Globus pallidus (tissue), 1 donor: ENCODE measurements around the gene TAB2.
A peak's percentile ranks its signal among the peaks of the same experiment; 100 is the strongest.

ENCODE experiments used
- DNase-seq: peaks from one replicate; pipeline ENCODE4 v3.0.0-alpha.2; 2015; ENCODE audit warnings: low spot score

Gene TAB2

DNA sequence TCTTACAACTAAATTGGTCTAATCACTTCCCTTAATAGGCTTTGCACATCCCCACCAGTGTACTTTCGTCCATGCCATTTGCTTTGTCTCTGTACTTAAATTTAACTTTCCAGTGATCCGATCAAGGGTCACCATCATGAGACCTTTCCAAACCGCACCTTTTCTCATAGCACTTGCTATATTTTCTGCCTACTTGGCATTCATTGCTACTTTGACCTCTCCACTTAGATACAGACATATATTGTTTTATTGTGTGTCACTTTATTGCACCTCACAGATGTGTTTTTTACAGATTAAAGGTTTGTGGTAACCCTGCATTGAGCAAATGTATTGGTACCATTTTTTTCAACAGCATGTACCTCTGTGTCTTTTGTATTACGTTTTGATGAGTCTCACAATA lies 97.3 kb downstream of the TAB2 start:
- no peak for DNase-seq

GRCh38 chr6:149419696-149420404 lies 102.3 kb downstream of the TAB2 start:
- no peak for DNase-seq

DNA sequence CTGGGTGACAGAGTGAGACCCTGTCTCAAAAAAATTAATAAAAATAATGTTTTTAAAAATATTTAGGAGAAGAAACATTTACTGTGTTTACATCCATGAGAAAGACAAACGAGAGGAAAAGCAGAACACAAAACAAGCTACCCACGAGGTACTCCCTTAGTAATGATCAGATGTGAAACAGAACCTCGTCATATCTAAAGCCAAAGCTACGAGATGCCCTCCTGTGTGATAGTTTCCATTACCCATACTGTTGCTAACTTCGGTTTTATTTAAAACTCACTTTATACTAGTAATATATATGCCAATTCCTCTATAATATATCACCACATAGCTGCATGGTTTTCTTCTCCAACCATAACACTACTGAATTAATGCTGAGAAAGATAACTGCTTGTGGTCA lies 103.6 kb downstream of the TAB2 start:
- DNase-seq, result no peak

DNA sequence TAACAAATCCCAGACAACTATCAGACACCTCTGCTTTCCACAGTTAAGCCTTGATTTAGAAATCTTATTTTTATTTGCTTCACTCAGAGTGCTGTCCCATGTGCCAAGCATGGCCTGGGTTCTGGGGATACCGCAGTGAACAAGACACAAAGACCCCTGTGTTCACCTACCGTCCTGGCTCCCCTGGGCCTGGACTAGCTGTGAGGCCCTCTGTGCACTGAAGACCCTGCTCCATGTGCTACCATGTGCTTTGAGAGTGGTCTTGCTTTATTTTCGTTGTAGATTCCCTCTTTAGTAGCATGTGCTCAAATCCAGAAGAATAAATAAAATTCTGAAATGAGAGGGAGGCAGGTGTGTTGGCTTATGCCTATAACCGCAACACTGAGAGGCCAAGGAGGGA lies 105.1 kb downstream of the TAB2 start:
- no peak for DNase-seq

GRCh38 chr6:149423964-149424440 lies 106.5 kb downstream of the TAB2 start:
- no peak for DNase-seq

DNA sequence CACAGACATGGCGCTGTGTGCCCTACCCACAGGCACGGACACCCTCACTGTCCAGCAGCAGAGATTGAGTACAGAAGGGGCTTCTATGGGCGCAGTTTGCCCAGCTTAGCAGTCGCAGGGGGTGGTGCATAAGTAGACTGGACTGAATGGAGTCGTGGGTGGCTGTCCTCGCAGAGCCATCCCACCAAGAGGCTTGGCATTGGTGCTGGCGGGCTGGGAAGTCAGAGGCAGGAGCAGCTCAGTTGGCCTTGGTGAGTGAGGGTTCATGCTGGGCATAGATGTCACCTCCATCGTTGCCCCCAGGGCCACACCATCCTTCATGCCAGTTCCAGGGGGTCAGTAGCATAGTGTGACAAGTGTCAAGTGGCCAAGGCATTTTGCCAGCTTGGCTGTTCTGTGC lies 107.7 kb downstream of the TAB2 start:
- DNase-seq, result no peak

DNA sequence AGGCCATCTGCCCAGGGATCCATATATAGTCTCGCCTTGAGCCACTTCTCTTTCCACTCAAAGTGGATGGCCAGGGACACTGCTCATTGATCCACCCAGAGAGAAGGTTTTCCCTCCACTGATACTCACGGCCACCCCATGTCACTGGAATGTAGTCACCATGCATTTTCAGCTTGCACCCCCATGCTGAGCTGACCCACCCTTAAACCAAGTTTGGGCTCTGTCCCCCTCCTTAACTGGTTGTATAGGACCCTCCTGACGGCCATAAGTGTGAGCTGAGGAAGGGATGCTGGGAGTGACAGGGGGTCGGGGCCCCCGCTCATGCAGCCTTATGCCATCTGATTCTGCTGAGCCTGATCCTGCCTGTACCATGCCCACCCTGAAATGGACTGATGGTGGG lies 108.2 kb downstream of the TAB2 start:
- DNase-seq, result no peak

GRCh38 chr6:149428606-149429005 lies 111.1 kb downstream of the TAB2 start:
- no peak for DNase-seq

- no peak for DNase-seq
These were observed 112.2 kb downstream of the TAB2 start for GRCh38 chr6:149429427-149430360.

- peak; percentile 86 for DNase-seq
These were observed 114.6 kb downstream of the TAB2 start for GRCh38 chr6:149431905-149432775.

DNA sequence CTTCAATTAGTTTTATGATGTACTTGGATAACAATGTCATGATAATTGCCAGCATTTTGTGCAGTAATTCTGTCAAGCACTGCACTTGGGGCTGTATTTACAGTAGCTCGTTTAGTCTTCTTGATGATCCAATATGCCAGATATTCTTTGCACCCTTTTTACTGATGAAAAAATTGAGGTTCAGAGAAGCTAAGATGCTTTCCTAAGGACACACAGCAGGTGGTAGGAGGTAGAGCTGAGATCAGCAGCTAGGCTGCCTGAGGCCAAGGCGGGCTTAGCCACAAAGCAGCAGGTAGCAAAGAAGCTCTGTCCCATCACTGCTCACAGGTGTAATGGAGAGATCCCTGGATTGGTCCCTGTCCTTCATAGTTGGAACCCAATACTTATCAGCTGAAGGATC lies 115.9 kb downstream of the TAB2 start:
- DNase-seq, result no peak

GRCh38 chr6:149433881-149434280 lies 116.4 kb downstream of the TAB2 start:
- no peak for DNase-seq

DNA sequence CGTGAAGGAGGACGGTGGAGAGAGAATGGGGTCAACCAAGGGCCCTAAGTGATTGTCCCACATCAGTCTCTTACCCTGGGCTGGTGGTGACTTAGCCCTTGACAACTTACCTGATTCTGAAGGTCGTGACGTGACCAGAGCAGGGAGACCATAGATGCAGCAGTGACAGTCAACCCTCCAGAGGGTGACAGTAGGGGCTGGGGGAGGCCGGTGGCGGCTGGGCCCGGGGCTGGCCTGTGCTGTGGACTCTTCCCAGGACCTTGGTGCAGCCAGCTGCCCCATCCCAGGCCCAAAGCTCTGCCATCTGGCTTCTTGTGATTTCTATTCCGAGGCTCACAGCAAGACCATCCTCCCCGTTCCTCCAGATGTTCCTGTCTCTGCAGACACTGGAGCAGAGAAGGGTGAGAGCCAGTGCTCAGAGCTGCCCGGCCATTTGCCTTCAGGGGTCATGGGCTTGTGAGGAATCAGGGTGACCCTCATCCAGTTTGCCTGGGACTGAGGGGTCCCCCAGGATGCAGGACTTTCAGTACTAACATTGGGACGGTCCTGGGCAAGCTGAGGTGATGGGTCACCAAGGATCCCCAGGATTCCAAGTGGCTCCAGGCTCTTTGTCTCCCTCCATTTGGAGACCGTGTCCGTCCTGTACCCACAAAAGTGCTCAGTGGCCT lies 118.5 kb downstream of the TAB2 start:
- DNase-seq, result no peak

GRCh38 chr6:149436647-149437046 lies 119.1 kb downstream of the TAB2 start:
- no peak for DNase-seq

DNA sequence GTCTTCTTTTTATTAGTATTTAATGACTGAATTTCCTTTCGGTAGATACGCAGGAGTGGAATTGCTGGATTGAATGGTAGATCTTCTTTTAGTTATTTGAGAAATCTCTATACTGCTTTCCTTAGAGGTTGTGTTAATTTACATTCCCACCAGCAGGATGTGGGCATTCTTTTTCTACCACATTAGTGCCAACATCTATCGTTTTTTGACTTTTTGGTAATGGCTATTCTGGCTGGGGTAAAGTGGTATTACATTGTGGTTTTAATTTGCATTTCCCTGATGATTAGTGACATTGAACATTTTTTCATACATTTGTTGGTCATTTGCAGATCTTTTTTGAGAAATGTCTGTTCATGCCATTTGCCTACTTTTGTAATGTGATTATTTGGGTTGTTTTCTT lies 119.7 kb downstream of the TAB2 start:
- DNase-seq, result no peak

DNA sequence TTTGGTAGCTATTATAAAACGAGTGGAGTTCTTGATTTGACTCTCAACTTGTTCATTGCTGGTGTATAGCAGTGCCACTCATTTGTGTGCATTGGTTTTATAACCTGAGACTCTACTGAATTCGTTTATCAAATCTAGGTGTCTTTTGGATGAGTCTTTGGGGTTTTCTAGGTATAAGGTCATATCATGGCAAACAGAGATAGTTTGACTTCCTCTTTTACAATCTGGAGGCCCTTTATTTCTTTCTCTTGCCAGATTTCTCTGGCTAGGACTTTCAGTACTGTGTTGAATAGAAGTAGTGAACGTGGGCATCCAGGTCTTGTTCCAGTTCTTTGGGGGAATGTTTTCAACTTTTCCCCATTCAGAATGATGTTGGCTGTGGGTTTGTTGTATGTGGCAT lies 121.3 kb downstream of the TAB2 start:
- DNase-seq, result no peak

DNA sequence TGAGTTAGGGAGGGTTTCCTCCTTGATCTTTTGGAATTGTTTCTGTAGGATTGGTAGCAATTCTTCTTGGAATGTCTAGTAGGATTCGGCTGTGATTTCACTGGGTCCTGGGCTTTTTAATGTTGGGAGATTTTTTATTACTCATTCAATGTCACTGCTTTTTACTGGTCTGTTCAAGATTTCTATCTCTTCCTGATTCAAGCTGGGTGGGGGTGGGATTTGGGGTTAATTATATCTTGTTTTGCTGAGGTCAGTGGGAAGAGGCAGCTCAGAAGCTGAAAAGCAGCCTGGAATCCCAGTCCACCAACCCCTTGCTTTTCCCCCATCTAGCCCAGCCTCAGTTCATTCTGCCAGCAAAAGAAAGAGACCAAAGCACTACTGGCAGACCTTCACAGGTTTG lies 122.1 kb downstream of the TAB2 start:
- no peak for DNase-seq

GRCh38 chr6:149440735-149441671 lies 123.5 kb downstream of the TAB2 start:
- DNase-seq, result no peak

- DNase-seq, result no peak
These were observed 124.2 kb downstream of the TAB2 start for GRCh38 chr6:149441740-149442139.

DNA sequence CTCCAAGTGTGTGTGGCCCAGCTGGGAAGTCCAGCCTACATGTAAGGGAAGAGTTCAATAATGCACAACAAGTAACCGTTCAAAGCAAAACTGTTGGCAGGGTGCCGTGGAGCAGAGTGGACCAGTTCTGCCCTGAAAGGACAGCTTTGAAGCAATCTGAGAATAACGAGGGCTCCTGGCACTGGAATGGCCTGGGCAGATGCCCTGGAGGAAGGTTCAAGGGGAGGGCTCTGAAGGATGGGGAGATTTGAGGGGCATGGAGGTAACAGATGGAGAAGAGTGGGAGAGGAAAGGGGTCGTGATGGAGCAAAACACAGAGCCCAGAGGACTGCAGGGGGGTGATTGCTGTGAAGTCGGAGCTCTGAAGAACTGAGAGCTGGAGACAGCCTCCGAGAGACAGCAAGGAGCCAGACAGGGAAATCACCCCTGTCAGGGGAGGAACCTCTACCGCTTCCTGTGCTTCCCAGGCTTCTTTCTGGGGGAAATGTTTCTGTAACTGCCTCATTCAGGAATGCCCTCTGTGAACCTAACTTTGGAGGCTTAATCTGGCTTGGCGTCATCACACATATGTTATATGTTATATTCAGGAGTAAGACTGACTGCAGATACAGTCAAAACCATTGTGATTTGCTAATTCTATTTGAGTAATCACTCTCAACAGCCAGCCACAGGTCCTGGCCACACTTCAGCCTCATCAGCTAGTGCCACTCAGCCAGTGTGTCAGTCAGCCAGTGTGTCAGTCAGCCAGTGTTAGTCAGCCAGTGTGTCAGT lies 126.1 kb downstream of the TAB2 start:
- DNase-seq, result no peak
